Kidney (tissue), 14 donors: Measurements from ENCODE around the gene PLA2G4D. TPM values are rescaled to one million over a fixed set of nuclear protein-coding genes. Genes with fewer than 3 reads are reported as not detected.

Experiments
- DNase-seq, 5 donors: peaks; one replicate each; pipeline ENCODE4 v3.0.0-alpha.2; 2013 to 2020
- FAIRE-seq: peaks from 2 replicates; lab custom pipeline; 2012; peaks lifted over from hg19 to GRCh38; lab: Jason Lieb, UNC
- H3K27ac ChIP-seq, 2 donors: one replicate each; pipeline ENCODE4 v1.7.0; 2013; ENCODE audit warnings: low read depth in 2 of 2, low read length in 2 of 2, inconsistent platforms in 1 of 2
- H3K27me3 ChIP-seq: one replicate; pipeline ENCODE4 v1.7.1; 2013; ENCODE audit warnings: low read length, inconsistent platforms; ENCODE audit not compliant: control insufficient read depth, insufficient read depth
- H3K36me3 ChIP-seq, 3 donors: one replicate each; pipeline versions ENCODE4 v1.7.0 to v1.7.1; 2013; ENCODE audit warnings: low read length in 3 of 3, control low read depth in 1 of 3, inconsistent platforms in 1 of 3; ENCODE audit not compliant: insufficient read depth in 3 of 3, control insufficient read depth in 2 of 3
- H3K4me1 ChIP-seq, 3 donors: one replicate each; pipeline versions ENCODE4 v1.7.0 to v1.7.1; 2013; ENCODE audit warnings: low read length in 3 of 3, inconsistent platforms in 1 of 3, low read depth in 1 of 3; ENCODE audit not compliant: control insufficient read depth in 2 of 3, insufficient read depth in 2 of 3
- H3K4me3 ChIP-seq, 3 donors: one replicate each; pipeline versions ENCODE4 v1.7.0 to v1.8.1; 2013; ENCODE audit warnings: low read length in 3 of 3, control low read depth in 1 of 3, inconsistent platforms in 1 of 3
- H3K9ac ChIP-seq, 3 donors: one replicate each; pipeline versions ENCODE4 v1.7.0 to v1.7.1; 2013; ENCODE audit warnings: low read length in 3 of 3, control low read depth in 1 of 3, inconsistent platforms in 1 of 3
- H3K9me3 ChIP-seq, 3 donors: one replicate each; pipeline versions ENCODE4 v1.7.0 to v1.7.1; 2013; ENCODE audit warnings: low read length in 3 of 3, control low read depth in 1 of 3, inconsistent platforms in 1 of 3; ENCODE audit not compliant: control insufficient read depth in 2 of 3, insufficient read depth in 1 of 3
- CTCF ChIP-seq: IDR thresholded peaks from 3 replicates; pipeline ENCODE4 v1.5.1; 2012; ENCODE audit warnings: mild to moderate bottlenecking, moderate library complexity, borderline replicate concordance; ENCODE audit not compliant: insufficient read depth; ENCODE audit errors: extremely low read depth
- intact Hi-C: fragments of 100-400 bp; cut with DNase I; formaldehyde crosslinking; loops from one replicate; pipeline ENCODE4 v1.11.1; 2022
- polyA plus RNA-seq: library from polyadenylated mRNA; stranded (reverse); fragments of 350-450 nt; fragmentation: Illumina TruSeq; extraction: RNeasy Lipid Tissue Mini Kit (QIAGEN cat#74804); gene quantifications from one replicate; pipeline ENCODE4 v1.2.3, GENCODE V29; 2014; ENCODE audit warnings: low read depth, low replicate concordance; ENCODE audit not compliant: insufficient read depth
- total RNA-seq: library from RNA; stranded (reverse); fragmentation: NEBNext Ultra II Directional; extraction: Animal tissue kit (Norgen Biotek cat#: 25700); gene quantifications from one replicate; pipeline ENCODE4 v1.2.1, GENCODE V29; 2021
- donor health status: control.
- donor health status: control.
- donor health status: control.
- donor health status: control.
- donor health status: control.
- donor health status: DM: yes; HTN: yes; CAD: no.
- donor health status: Normal renal cell carcinoma (clear cell type).

The PLA2G4D gene
- total and polyA plus RNA-seq, 2 donors from 2014 or later = not detected

GRCh38 chr15:42080186-42080918 is 14.0 kb downstream of the PLA2G4D start:
- intact Hi-C loops = no loop called here
- no peak overlapping the region for H3K9ac ChIP-seq
- FAIRE-seq (no peak), DNase-seq (no peak)
- H3K9me3 ChIP-seq = no peaks in the 10 kb centered on the region
- H3K27me3 ChIP-seq = no peaks in the 10 kb centered on the region
- no peak overlapping the region for H3K27ac ChIP-seq
- H3K36me3 ChIP-seq = no peaks in the 10 kb centered on the region
- TF ChIP-seq CTCF = no peak
- H3K4me1 ChIP-seq = no peaks in the 10 kb centered on the region
- no peak overlapping the region for H3K4me3 ChIP-seq

- Histone ChIP-seq H3K36me3 (no peaks in the 10 kb centered on the region), H3K27ac (no peak overlapping the region), H3K4me3 (no peak overlapping the region), H3K27me3 (no peaks in the 10 kb centered on the region), H3K9me3 (no peaks in the 10 kb centered on the region), H3K9ac (no peak overlapping the region), H3K4me1 (no peaks in the 10 kb centered on the region)
- FAIRE-seq = no peak
- TF ChIP-seq CTCF = no peak
- intact Hi-C loops = no loop called here
- DNase-seq = no peak
These were observed 14.9 kb downstream of the PLA2G4D start for GRCh38 chr15:42079401-42079908.

GRCh38 chr15:42078903-42079302 is 15.5 kb downstream of the PLA2G4D start:
- no peak for DNase-seq
- Histone ChIP-seq H3K4me1 (no peaks in the 10 kb centered on the region), H3K27ac (no peak overlapping the region), H3K9me3 (no peaks in the 10 kb centered on the region), H3K27me3 (no peaks in the 10 kb centered on the region), H3K36me3 (no peaks in the 10 kb centered on the region), H3K4me3 (no peak overlapping the region), H3K9ac (no peak overlapping the region)
- no peak for FAIRE-seq
- no peak for TF ChIP-seq CTCF
- intact Hi-C loops = no loop called here
